Ovary (tissue), 3 donors: ENCODE measurements around the gene USP36.

Experiments used
- CTCF ChIP-seq, 3 donors: fragments of 450-650 bp in 2 of 3; fragments of 200-600 bp in 1 of 3; IDR thresholded peaks; one replicate each; pipeline versions ENCODE4 v1.5.1 to v1.8.0; 2016 to 2022; ENCODE audit warnings: antibody characterized with exemption in 3 of 3, mild to moderate bottlenecking in 1 of 3
- POLR2A ChIP-seq: fragments of 450-650 bp; IDR thresholded peaks from one replicate; pipeline ENCODE4 v1.6.1; 2017; ENCODE audit warnings: antibody characterized with exemption, mild to moderate bottlenecking, moderate library complexity
- donor health status: DM: no; HTN: no; CAD: no.

GRCh38 chr17:78878261-78878660, 37.6 kb upstream of the USP36 start:
- no peak for TF ChIP-seq CTCF (IDR thresholded peaks at IDR 0.05)
- no peak for TF ChIP-seq POLR2A
